Right kidney (tissue), 1 donor: Measurements from ENCODE around the gene SAFB2.
"Not testable (repeated sequence)": the region's sequence is repeated elsewhere in the genome, so short reads cannot be mapped to it uniquely, and the experiment has no call there.

ENCODE experiments used
- DNase-seq: peaks from one replicate; pipeline ENCODE4 v3.0.0-alpha.2; 2016

The SAFB2 gene

DNA sequence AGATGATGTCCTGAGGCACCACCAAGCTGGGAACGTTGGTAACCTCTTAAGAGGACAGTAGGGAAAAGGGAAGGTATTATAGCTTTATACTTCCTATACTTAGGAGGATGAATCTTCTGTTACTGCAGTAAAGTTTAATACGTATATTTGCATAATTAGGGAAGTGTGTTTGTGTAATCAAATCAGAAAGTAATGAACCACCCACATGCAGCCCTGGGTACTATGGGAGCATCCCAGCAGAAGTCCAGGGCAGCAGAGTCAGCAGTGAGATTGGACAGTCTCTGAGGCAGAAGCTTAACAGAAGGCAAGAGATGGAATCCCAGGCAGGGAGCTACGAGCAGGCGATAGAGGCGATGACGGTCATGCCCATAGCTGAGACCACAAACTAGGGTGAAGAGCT lies 12.9 kb upstream of the SAFB2 start:
- no peak for DNase-seq

DNA sequence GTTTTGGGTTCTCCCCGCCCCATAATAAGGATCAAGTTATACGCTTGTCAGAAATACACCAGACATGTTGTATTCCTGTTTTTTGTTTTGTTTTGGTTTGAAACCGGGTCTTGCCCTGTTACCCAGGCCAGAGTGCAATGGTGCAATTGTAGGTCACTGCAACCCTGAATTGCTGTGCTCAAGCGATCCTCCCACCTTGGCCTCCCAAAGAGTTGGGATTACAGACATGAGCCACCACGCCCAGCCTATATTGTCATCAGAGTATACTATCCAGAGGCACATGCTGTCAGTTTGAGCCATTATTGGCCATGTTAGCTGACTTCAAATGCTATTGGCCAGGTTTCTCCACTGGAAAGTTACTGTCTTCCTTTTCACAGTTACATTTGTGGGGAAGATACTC lies 10.1 kb upstream of the SAFB2 start:
- DNase-seq, result no peak

DNA sequence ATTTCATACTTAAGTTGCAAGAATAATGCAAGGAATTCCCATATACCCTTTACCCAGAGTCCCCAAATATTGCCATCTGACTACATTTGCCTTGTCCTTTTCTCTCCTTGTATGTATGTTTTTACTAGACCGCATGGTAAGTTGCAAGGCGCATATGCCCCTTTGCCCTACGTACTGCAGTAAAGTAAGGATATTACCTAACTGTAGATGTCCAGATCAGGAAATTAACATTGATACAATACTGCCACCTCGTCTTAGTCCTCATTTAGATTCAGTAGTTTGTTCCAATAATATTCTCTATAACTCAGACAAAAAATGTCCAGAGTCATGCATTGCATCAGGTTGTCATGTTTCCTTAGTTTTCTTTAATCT lies 9.7 kb upstream of the SAFB2 start:
- no peak for DNase-seq

DNA sequence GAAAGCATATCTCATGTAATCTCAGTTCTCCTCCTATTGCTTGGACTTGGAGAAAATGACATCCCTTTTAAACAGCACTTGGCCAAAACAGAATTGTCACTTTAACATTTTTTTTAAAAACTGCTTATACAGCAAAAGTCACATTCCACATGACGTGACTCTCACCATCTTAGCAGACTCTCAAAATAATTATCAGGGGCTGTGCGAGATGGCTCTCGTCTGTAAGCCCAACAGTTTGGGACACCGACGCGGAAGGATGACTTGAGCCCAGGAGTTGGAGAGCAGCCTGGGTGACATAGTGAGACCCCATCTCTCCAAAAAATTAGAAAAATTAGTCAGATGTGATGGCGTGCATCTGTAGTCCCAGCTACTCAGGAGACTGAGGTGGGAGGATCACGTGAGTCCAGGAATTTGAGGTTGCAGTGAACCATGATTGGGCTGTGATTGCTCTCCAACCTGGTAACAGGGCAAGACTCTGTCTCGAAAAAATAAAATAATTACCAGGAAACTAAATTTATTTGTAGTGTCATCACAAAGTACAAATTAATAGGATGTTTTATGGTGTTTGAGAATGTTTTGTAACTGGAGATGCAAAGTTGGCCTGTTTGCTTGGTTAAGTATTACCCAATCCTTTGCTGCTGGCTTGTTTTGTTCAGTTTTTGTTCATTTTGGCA lies 9.1 kb upstream of the SAFB2 start:
- no peak for DNase-seq

DNA sequence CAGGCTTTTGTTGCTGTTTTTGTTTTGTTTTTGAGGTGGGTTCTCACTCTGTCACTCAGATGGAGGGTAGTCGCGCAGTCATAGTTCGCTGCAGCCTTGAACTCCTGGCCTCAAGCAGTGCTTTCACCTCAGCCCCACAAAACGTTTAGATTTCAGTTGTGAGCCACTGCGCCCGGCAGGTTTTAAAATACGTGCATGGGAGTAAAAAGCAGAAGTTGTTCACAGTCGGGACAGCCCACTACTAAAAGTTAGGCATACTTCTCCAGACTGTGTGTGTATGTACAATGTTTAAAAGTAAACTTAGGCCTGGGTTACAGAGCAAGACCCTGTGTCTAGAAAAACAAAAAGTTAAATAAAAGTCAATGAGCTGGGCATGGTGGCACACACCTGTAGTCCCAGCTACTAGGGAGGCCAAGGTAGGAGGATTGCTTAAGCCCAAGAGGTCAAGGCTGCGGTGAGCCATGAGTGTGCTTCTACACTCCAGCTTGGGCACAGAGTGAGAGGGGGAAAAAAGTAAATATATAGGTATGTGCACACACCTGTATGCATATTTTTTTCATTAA lies 6.4 kb upstream of the SAFB2 start:
- no peak for DNase-seq

DNA sequence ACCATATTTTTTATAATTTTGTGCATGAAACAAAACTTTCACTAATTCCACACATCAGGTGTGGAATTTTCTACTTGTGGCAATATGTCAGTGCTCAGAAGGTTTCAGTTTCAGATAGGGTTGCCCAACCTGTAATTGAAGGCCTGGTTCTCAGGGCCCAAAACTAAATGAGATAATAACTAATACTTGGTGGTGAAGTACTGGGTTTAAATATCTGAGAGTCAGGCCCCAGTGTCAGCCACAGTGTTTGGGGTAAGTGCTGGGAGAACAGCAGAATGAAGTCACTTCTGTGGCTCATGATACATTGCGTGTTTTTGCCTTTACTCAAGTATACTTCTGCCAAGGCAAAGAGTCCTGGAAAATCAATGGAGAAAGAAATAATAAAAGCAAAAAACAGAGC lies 5.9 kb upstream of the SAFB2 start:
- no peak for DNase-seq

DNA sequence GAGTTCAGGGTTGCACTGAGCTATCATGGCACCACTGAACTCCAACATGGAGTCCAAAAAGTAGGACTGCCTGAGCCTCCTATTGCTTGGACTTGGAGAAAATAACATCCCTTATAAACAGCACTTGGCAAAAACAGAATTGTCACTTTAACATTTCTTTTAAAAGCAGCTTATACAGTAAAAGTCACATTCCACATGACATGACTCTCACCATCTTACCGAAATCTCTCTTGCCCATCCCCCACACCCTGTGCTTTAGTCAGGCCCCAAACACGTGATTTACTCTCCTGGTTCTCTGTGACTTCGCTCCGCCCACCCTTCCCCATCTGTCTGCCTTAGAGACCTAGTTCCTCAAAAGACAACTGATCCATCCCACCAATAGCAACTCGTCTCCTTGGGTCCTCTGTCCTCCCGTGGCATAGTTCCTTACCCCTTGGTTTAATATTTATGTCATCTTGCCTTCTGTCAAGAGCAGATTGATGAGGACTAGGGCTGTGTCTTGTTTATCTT lies 4.9 kb upstream of the SAFB2 start:
- DNase-seq, result no peak

DNA sequence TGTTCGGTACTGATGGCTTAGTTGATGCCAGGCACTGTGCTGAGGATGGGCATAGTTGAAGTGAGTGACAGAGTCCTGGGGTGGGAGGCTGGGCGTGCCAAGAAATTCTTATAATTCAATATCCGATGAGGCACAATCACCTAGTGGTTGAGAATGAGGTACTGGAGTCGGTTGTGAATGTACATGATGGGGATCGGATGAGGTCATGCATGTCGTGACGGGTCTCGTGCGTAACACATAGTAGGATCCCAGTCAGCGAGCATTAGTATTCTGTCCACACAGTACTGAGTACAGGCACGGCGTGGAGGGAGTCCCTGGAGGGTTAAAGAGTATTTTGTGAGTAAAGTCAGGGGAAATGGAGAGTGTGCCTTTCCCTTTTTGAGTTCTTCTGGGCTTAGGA lies 3.1 kb upstream of the SAFB2 start:
- no peak for DNase-seq

DNA sequence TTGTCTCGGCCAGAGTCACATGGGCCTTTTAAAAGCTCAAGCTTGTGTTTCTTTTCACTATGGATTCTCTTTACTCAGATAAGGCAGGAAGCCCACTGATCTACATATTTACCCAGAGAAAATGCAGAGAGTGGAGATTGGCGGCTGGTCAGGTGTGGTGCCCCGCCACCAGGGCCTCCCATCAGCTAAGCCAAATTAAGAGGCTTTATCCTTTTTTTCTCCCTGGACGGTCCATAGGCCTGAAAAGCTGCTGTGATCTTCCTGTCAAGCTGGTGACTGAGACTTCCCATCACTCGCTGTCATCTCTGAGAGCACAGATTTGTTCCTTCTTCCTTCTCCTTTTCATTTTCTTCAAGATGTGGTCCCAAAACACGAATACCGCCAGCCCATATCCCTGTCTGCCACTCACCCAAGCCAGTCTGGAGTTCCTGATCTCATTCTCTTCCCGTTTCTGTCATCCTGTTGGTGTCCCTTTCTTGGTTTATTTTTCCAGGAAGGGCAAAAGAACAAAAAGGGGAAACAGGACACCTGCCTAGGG lies 2.2 kb upstream of the SAFB2 start:
- no peak for DNase-seq

DNA sequence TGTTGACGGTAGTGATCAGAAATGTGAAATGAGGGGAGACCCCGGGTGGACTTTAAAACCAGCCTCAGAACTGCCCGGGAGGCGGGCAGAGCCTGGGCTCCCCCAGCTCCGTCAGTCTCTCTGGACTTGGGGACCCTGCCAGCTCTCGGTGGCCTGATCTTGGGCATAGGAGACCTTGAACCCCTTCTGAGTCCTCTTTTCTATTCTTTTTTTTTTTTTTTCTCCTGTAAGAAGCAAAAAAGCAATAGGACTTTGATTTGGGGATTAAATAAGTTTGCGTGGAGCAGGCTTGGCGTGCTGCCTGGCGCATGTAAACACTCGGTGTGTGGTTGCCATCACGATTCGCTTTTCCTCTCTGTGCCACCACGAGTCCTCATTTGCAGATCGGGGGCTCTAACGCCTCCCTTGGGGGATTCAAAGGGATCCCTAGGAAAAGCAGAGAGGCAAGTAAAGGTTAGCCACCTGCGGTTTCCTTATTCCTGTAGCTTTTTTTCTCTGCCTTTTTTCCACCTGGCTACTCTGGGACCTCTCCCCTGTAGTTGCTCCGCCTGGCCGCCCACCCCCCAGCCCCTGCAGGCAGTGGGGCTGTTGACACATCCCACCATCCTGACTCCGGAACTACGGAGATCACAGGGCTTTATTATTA lies 1.6 kb upstream of the SAFB2 start:
- DNase-seq, result peak; percentile 40

DNA sequence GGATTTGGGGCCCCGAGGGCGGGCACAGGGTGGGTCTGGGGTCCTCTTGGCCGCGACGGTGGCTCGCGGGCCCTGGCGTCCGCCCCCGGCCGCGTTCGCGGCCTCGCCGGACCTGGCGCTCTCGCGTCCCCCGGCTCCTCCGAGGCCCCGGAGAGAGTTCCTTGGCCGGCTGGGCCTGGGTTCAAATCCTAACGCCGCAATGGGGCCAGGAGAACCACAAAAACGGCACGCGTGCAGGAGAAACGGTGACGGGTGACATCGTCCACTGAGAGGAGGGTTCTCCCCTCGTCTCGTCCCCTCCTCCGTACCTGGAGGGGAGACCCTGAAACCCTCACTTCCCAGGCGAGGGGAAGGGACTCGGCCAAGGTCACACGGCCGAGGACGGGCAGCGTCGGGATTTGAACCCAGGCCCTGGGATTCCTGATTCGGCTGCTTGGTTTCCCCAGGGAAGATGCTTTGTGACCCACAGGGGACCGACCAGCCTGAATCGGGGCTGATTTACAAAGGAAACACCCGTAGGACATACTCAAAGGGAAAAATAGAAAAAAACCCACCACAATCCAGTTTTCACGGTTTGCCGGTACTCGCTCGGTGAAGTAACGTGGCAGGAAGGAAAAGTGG lies 931 bp upstream of the SAFB2 start:
- DNase-seq, result peak; percentile 37

DNA sequence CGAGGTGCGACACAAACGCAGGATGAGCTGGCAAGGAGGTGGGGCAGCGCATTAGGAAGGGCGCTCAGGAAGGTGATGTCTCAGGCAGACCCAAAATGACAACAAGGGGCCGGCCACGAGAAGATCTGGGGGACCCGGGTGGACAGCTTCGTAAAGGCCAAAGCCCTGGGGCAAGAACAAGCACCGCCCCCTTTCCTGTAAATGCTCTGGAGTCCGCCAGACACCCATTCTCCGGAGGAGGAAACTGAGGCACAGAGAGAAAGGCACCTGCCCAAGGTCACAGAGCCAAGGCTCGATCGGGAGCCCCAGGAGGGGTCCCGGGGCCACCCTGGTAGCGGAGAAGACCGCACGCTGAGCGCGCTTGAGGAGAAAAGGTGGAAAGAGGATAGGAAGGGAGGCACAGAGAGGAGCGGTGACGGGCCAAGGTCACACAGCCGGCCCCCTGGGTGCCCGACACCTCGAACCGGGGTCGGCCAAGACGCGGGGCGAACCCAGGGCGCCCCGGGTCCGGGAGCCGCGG lies 571 bp downstream of the SAFB2 start:
- DNase-seq, result no peak

DNA sequence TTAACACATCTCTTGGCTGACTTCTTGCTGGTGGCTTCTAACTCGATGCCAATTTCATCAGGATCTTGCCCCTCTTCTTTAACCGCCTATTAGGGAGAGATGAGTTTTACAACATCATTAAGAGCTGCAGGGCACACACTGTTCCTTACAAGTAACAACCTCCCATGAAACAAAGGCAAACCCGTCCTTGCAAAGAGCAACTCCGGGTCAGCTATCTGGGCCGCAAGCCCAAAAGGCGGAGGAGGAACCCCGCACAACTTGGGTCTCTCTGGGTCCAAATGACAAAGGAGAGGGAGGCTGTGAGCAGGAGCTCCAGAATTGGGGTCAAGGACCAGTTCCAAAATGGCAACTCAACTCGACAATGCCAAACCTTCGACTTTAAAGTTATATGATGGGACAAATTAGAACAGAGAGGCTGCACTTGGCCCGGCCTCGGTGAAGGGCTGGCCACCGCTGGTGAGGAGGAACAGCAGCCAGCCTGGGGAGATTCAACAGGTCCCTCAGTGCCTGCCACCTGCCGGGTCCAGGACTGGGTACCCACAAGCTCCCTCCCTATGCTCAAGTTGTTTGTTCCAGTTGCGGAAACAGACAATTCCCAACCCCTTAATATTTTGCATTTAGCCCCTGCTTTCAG lies 1.1 kb downstream of the SAFB2 start:
- no peak for DNase-seq

DNA sequence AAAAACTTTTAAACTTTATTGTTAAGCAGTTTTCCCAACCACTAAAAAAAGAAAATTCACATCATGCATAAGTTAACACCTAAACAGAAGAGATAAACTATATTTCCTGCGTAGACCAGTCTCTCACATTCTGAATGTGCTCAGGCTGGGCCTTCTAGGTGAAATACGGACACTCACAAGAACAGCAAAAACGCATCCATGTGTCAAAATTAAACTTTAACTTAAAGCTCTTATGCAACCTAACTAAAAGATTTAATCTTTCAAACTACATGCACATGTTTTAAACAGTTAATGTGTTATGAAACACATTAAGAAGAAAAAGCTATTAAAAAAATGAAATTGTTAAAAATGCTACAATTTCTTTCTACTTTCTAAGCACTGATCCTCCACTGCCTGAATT lies 2.6 kb downstream of the SAFB2 start:
- DNase-seq, result no peak

DNA sequence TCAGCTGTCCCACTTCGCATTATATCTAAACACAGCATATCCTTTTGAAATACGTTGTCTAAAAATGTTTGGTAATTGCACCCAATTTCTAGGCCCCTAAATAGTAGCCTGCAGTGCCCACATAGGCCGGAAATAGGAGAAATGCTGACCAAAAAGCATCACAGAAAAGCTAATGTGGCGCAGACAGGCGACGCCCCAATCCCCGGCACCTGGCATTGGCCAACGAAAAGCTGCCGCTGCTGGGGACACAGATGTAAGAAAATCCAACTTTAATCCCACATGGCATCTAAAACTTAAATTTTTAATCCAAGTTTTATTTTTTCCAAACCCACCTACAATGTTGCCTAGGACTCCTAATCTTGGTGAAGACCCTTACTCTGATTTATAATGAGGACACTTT lies 4.0 kb downstream of the SAFB2 start:
- no peak for DNase-seq

DNA sequence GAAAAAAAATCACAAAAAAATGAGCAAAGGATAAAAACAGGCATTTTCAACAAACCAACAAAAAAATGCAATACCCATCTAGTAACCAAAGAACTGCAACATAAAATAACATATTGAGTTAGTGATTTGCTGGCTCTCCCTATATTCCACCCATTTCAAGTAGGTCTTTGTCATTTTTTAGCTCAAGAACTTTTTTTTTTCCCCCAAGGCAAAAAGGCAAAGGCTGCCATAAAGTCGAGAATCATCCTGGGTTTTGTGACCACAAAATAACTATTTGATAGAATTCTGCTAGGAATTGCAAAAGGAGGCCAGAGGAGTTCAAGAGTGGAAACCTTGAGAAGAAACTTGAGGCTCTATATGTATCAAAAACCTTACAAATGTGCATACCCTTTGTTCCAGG lies 5.5 kb downstream of the SAFB2 start:
- DNase-seq, result no peak

DNA sequence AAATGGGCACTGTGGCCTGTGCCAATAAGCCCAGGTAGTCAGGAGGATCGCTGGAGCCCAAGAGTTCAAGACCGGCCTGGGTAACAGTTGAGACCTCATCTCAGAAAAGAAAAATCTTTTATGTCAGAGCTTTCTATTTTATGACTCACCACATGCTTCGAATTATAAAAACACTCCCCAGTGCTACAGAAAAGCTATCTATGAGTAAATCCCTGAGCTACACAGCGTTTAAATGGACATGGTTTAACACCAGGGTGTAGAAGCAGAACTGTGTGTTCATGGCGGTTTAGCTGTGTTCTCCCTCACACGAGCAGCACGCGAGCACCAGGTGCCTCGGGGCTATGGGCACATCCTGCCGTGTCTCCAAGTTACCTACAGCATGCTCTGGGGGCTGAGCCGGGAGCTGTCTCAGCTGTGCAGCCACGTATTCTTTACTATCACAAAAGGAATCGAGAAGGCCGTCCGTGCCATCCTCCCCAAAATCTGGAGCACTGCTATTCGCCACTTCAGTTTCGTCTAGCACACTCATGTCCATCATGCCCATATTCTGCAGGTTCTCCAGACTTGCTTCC lies 6.7 kb downstream of the SAFB2 start:
- DNase-seq, result no peak

DNA sequence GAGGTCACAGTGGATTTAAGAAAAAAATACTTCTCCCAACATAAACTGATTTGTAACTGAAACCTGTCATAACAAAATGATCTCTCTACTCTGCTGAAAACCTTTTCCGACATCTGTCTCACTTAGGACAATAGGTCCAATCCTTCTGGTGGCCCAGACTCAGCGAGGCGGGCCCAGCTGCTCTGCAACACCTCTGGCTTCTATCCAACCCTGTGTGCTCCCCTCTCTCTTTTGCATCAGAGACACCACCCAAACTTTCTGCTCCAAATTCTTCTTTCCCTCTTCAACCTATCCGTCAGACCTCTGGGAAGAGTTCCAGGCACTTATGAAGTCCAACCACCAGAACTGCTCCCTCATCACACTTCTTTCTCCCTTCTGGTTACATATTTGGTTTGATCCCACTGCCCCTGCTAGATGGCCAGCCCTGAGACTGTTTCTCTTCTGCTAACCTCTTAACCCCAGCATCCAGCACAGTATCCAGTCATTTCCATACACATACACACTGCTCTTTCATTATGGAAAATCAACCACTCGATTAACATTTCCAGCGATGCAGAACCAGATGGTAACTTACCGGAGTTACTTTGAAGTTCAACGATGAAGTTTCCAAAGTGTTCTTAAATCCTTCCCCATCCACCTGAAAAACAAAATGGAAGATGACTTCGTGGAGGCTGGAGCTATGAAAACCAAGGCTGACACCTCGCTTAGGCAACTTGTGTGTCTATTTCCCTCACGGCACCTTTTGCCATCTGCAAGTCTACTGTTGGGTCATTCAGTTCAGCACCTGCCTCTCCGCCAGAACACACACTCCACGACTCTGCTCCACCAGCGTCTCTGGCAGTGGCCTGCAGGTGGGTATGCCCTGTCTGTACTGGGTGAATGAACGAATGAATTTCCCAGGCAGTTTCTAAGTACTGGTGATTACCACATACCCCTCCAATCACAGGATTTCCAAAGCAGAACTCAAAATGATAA lies 9.4 kb downstream of the SAFB2 start:
- no peak for DNase-seq

DNA sequence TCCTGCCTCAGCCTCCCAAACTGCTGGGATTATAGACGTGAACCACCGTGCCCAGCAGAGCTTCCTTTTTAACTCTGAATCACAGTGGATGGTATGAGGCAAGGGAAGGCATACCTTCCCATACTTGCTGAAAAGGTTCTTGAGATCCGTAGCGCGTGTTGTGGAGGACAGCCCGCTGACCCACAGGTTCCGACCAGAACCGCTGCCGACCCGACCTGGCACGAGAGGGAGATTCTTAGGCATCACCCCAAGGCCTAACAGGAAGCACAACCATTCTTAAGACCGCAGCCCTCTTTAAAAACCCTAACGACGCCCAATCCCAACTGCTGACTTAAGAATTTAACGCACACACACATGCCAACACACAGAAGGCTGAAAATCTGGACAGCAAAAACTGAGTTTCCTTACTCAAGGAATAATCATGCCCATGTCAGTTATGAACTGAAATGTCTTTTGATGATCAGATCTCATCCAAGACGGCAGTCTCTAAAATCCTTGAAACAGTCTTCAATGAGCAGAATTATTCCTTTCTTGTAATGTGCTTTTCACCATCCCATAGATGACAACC lies 12.6 kb downstream of the SAFB2 start:
- DNase-seq, result no peak

DNA sequence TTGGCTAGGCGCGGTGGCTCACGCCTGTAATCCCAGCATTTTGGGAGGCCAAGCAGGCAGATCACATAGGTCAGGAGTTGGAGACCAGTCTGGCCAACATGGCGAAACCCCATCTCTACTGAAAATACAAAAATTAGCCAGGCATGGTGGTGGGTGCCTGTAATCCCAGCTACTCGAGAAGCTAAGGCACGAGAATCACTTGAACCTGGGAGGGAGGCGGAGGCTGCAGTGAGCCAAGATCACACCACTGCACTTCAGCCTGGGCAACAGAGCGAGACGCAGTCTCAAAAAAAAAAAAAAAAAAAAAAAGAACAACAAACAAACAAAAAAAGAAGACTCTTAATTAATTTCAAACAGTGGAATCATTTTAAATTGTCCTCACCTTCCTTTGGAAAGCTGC lies 13.8 kb downstream of the SAFB2 start:
- DNase-seq, result not testable (repeated sequence)

DNA sequence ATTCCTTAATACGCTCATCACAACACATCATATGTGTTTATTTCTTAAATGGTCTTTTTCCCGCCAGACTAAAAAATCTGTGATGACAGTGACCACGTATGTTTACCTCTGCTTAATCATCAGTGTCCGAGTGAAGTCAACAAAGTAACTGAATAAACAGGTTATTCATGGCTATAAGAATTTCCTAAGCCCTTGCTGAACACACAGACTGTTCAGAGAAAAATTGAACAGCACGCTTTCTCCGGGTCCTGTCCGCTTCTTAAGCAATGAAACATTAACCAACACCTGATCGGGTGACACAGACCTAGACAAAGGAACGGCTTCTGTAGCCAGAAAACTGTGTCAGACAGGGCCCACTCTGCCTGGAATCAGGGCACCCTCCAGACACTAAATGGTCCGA lies 14.3 kb downstream of the SAFB2 start:
- DNase-seq, result no peak
